WTC11 (cell line): ENCODE results near the gene ARHGAP15.

Source experiments
- CREB1 ChIP-seq: sonication (generic); formaldehyde crosslinking; IDR thresholded peaks from 2 replicates; pipeline ENCODE4 v1.8.0; 2023; ENCODE audit warnings: mild to moderate bottlenecking, missing genetic modification reagents
- TP53 ChIP-seq: sonication (generic); formaldehyde crosslinking; IDR thresholded peaks from 2 replicates; pipeline ENCODE4 v1.8.1; 2023; ENCODE audit warnings: mild to moderate bottlenecking, missing genetic modification reagents
- TF ChIP-seq, protein P1 (sequence below): fragments of 200-600 bp; IDR thresholded peaks from 2 replicates; pipeline ENCODE4 v1.8.0; 2022; ENCODE audit warnings: antibody characterized with exemption
- TF ChIP-seq, protein P2 (sequence below): sonication (generic); formaldehyde crosslinking; IDR thresholded peaks from 2 replicates; pipeline ENCODE4 v1.8.1; 2022; ENCODE audit warnings: low read depth, missing genetic modification reagents, borderline replicate concordance
- TF ChIP-seq, protein P3 (sequence below): sonication (generic); formaldehyde crosslinking; IDR thresholded peaks from 2 replicates; pipeline ENCODE4 v1.8.0; 2023; ENCODE audit warnings: missing genetic modification reagents, mild to moderate bottlenecking, borderline replicate concordance
- TF ChIP-seq, protein P4 (sequence below): fragments of 250-450 bp; sonication (Bioruptor Pico); IDR thresholded peaks from 2 replicates; pipeline ENCODE4 v1.9.0; 2021; ENCODE audit warnings: mild to moderate bottlenecking
- TF ChIP-seq, protein P5 (sequence below): sonication (generic); formaldehyde crosslinking; IDR thresholded peaks from 2 replicates; pipeline ENCODE4 v1.8.1; 2022; ENCODE audit warnings: missing genetic modification reagents, borderline replicate concordance
- TF ChIP-seq, protein P6 (sequence below): sonication (generic); formaldehyde crosslinking; IDR thresholded peaks from 2 replicates; pipeline ENCODE4 v1.8.0; 2022; ENCODE audit warnings: mild to moderate bottlenecking, missing genetic modification reagents

DNA sequence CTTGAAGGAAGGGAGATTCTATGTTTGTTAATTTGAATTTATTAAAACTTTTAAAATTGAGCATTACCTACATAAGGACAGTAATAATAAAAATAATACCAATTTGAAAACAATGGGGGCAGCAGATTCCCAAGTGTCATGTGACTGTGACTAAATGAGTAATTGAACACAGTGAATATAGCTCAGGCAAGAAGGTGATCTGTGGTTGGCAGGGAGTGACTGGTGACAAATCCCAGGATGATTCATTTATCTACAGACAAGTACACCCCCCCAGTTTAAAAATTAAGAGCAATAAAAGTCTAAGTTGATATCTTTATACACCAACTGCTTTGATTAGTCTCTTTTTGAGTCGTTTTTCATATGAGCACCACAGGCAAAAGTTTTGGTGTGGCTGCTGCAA is 299.5 kb downstream of the ARHGAP15 start:
- TF ChIP-seq, protein P1, sequence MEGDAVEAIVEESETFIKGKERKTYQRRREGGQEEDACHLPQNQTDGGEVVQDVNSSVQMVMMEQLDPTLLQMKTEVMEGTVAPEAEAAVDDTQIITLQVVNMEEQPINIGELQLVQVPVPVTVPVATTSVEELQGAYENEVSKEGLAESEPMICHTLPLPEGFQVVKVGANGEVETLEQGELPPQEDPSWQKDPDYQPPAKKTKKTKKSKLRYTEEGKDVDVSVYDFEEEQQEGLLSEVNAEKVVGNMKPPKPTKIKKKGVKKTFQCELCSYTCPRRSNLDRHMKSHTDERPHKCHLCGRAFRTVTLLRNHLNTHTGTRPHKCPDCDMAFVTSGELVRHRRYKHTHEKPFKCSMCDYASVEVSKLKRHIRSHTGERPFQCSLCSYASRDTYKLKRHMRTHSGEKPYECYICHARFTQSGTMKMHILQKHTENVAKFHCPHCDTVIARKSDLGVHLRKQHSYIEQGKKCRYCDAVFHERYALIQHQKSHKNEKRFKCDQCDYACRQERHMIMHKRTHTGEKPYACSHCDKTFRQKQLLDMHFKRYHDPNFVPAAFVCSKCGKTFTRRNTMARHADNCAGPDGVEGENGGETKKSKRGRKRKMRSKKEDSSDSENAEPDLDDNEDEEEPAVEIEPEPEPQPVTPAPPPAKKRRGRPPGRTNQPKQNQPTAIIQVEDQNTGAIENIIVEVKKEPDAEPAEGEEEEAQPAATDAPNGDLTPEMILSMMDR, result no peak
- TF ChIP-seq, protein P2, sequence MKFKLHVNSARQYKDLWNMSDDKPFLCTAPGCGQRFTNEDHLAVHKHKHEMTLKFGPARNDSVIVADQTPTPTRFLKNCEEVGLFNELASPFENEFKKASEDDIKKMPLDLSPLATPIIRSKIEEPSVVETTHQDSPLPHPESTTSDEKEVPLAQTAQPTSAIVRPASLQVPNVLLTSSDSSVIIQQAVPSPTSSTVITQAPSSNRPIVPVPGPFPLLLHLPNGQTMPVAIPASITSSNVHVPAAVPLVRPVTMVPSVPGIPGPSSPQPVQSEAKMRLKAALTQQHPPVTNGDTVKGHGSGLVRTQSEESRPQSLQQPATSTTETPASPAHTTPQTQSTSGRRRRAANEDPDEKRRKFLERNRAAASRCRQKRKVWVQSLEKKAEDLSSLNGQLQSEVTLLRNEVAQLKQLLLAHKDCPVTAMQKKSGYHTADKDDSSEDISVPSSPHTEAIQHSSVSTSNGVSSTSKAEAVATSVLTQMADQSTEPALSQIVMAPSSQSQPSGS (CRISPR knock-in tag), result no peak
- TF ChIP-seq, protein P3, sequence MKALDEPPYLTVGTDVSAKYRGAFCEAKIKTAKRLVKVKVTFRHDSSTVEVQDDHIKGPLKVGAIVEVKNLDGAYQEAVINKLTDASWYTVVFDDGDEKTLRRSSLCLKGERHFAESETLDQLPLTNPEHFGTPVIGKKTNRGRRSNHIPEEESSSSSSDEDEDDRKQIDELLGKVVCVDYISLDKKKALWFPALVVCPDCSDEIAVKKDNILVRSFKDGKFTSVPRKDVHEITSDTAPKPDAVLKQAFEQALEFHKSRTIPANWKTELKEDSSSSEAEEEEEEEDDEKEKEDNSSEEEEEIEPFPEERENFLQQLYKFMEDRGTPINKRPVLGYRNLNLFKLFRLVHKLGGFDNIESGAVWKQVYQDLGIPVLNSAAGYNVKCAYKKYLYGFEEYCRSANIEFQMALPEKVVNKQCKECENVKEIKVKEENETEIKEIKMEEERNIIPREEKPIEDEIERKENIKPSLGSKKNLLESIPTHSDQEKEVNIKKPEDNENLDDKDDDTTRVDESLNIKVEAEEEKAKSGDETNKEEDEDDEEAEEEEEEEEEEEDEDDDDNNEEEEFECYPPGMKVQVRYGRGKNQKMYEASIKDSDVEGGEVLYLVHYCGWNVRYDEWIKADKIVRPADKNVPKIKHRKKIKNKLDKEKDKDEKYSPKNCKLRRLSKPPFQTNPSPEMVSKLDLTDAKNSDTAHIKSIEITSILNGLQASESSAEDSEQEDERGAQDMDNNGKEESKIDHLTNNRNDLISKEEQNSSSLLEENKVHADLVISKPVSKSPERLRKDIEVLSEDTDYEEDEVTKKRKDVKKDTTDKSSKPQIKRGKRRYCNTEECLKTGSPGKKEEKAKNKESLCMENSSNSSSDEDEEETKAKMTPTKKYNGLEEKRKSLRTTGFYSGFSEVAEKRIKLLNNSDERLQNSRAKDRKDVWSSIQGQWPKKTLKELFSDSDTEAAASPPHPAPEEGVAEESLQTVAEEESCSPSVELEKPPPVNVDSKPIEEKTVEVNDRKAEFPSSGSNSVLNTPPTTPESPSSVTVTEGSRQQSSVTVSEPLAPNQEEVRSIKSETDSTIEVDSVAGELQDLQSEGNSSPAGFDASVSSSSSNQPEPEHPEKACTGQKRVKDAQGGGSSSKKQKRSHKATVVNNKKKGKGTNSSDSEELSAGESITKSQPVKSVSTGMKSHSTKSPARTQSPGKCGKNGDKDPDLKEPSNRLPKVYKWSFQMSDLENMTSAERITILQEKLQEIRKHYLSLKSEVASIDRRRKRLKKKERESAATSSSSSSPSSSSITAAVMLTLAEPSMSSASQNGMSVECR, result no peak
- TF ChIP-seq TP53 (CRISPR knock-in tag) (no peak), CREB1 (CRISPR knock-in tag) (no peak)
- TF ChIP-seq, protein P4, sequence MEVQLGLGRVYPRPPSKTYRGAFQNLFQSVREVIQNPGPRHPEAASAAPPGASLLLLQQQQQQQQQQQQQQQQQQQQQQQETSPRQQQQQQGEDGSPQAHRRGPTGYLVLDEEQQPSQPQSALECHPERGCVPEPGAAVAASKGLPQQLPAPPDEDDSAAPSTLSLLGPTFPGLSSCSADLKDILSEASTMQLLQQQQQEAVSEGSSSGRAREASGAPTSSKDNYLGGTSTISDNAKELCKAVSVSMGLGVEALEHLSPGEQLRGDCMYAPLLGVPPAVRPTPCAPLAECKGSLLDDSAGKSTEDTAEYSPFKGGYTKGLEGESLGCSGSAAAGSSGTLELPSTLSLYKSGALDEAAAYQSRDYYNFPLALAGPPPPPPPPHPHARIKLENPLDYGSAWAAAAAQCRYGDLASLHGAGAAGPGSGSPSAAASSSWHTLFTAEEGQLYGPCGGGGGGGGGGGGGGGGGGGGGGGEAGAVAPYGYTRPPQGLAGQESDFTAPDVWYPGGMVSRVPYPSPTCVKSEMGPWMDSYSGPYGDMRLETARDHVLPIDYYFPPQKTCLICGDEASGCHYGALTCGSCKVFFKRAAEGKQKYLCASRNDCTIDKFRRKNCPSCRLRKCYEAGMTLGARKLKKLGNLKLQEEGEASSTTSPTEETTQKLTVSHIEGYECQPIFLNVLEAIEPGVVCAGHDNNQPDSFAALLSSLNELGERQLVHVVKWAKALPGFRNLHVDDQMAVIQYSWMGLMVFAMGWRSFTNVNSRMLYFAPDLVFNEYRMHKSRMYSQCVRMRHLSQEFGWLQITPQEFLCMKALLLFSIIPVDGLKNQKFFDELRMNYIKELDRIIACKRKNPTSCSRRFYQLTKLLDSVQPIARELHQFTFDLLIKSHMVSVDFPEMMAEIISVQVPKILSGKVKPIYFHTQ (CRISPR knock-in tag), result no peak
- TF ChIP-seq, protein P5, sequence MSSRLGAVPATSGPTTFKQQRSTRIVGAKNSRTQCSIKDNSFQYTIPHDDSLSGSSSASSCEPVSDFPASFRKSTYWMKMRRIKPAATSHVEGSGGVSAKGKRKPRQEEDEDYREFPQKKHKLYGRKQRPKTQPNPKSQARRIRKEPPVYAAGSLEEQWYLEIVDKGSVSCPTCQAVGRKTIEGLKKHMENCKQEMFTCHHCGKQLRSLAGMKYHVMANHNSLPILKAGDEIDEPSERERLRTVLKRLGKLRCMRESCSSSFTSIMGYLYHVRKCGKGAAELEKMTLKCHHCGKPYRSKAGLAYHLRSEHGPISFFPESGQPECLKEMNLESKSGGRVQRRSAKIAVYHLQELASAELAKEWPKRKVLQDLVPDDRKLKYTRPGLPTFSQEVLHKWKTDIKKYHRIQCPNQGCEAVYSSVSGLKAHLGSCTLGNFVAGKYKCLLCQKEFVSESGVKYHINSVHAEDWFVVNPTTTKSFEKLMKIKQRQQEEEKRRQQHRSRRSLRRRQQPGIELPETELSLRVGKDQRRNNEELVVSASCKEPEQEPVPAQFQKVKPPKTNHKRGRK (CRISPR knock-in tag), result no peak
- TF ChIP-seq, protein P6, sequence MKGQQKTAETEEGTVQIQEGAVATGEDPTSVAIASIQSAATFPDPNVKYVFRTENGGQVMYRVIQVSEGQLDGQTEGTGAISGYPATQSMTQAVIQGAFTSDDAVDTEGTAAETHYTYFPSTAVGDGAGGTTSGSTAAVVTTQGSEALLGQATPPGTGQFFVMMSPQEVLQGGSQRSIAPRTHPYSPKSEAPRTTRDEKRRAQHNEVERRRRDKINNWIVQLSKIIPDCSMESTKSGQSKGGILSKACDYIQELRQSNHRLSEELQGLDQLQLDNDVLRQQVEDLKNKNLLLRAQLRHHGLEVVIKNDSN (CRISPR knock-in tag), result no peak
